GM10266 (cell line): Measurements from ENCODE around the gene AKT3.

ENCODE experiments used
- DNase-seq: peaks from one replicate; pipeline ENCODE4 v3.0.0; 2012; ENCODE audit errors: extremely low spot score
- CTCF ChIP-seq: IDR thresholded peaks from 2 replicates; pipeline ENCODE4 v1.5.1; 2012; ENCODE audit warnings: mild to moderate bottlenecking, low read depth; ENCODE audit not compliant: control insufficient read depth, insufficient read depth; ENCODE audit errors: missing control alignments

AKT3 gene

GRCh38 chr1:243580984-243581383, 269.1 kb downstream of the AKT3 start:
- no peak for TF ChIP-seq CTCF
- no peak for DNase-seq

GRCh38 chr1:243580072-243580471, 270.0 kb downstream of the AKT3 start:
- no peak for DNase-seq
- no peak for TF ChIP-seq CTCF

- no peak for DNase-seq
- TF ChIP-seq CTCF = no peak
Measured at GRCh38 chr1:243575070-243575469, 275.0 kb downstream of the AKT3 start.

- DNase-seq = no peak
- no peak for TF ChIP-seq CTCF
Measured at GRCh38 chr1:243572940-243573339, 277.1 kb downstream of the AKT3 start.

- DNase-seq = no peak
Measured at GRCh38 chr1:243568793-243569192, 281.2 kb downstream of the AKT3 start.

GRCh38 chr1:243564814-243565213, 285.2 kb downstream of the AKT3 start:
- TF ChIP-seq CTCF = no peak
- DNase-seq = no peak

More at GRCh38 chr1:243568793-243569192, 281.2 kb downstream of the AKT3 start:
- no peak for TF ChIP-seq CTCF

GRCh38 chr1:243563732-243564131, 286.3 kb downstream of the AKT3 start:
- no peak for DNase-seq
- TF ChIP-seq CTCF = no peak
